OCI-LY1 (cell line): ENCODE data around the gene FMN1.

Experiments
- H2AFZ ChIP-seq: fragments of 200-600 bp; sonication (generic), shearing (Covaris generic); 2 replicates; pipeline ENCODE4 v1.6.0; 2014; ENCODE audit warnings: antibody characterized with exemption, mild to moderate bottlenecking, low read length
- H3F3A ChIP-seq: fragments of 200-600 bp; sonication (generic), shearing (Covaris generic); 2 replicates; pipeline ENCODE4 v1.6.0; 2014; ENCODE audit warnings: mild to moderate bottlenecking, antibody characterized with exemption, low read length, moderate library complexity; ENCODE audit not compliant: insufficient read depth
- H3K27ac ChIP-seq: fragments of 200-600 bp; sonication (generic); 2 replicates; pipeline ENCODE4 v1.5.1; 2014; ENCODE audit warnings: low read length, mixed run types, mild to moderate bottlenecking, low read depth; ENCODE audit not compliant: poor library complexity, severe bottlenecking
- H3K27me3 ChIP-seq: fragments of 200-600 bp; sonication (generic); 2 replicates; pipeline ENCODE4 v1.6.0; 2014; ENCODE audit warnings: antibody characterized with exemption, mild to moderate bottlenecking, low read length, moderate library complexity; ENCODE audit not compliant: insufficient read depth
- H3K36me3 ChIP-seq: fragments of 200-600 bp; sonication (generic); 2 replicates; pipeline ENCODE4 v1.6.1; 2014; ENCODE audit warnings: mild to moderate bottlenecking, antibody characterized with exemption, low read length, moderate library complexity, mixed read lengths; ENCODE audit not compliant: insufficient read depth
- H3K4me1 ChIP-seq: fragments of 200-600 bp; sonication (generic); 2 replicates; pipeline ENCODE4 v1.5.1; 2014; ENCODE audit warnings: mild to moderate bottlenecking, low read length, moderate library complexity; ENCODE audit not compliant: insufficient read depth, severe bottlenecking
- H3K4me2 ChIP-seq: fragments of 200-600 bp; sonication (generic), shearing (Covaris generic); 2 replicates; pipeline ENCODE4 v1.6.1; 2014; ENCODE audit warnings: low read length
- H3K4me3 ChIP-seq: fragments of 200-600 bp; sonication (generic); 2 replicates; pipeline ENCODE4 v1.5.1; 2014; ENCODE audit warnings: low read length, low read depth, mild to moderate bottlenecking, mixed read lengths; ENCODE audit not compliant: poor library complexity, severe bottlenecking
- H3K79me2 ChIP-seq: fragments of 200-600 bp; shearing (Covaris generic); 2 replicates; pipeline ENCODE4 v1.6.1; 2016; ENCODE audit warnings: mixed run types, low read length, mixed read lengths; ENCODE audit not compliant: insufficient read depth
- H3K9ac ChIP-seq: fragments of 200-600 bp; sonication (generic), shearing (Covaris generic); 2 replicates; pipeline ENCODE4 v1.6.1; 2014; ENCODE audit warnings: mild to moderate bottlenecking, low read length, mixed read lengths
- H3K9me2 ChIP-seq: fragments of 200-600 bp; sonication (generic), shearing (Covaris generic); 2 replicates; pipeline ENCODE4 v1.6.1; 2014; ENCODE audit warnings: low read depth, mild to moderate bottlenecking, low read length, mixed read lengths
- H3K9me3 ChIP-seq: fragments of 200-600 bp; shearing (Covaris generic); 2 replicates; pipeline ENCODE4 v1.6.1; 2014; ENCODE audit warnings: low read length, mixed read lengths
- H4K20me1 ChIP-seq: fragments of 200-600 bp; sonication (generic), shearing (Covaris generic); 2 replicates; pipeline ENCODE4 v1.6.0; 2016; ENCODE audit warnings: mild to moderate bottlenecking, low read length; ENCODE audit not compliant: insufficient read depth
- CTCF ChIP-seq: fragments of 200-600 bp; sonication (generic), shearing (Covaris generic); IDR thresholded peaks from 2 replicates; pipeline ENCODE4 v1.5.1; 2017; ENCODE audit warnings: mild to moderate bottlenecking, antibody characterized with exemption, low read length, moderate library complexity, mixed read lengths
- EZH2 ChIP-seq: fragments of 200-600 bp; sonication (generic), shearing (Covaris generic); IDR thresholded peaks from 2 replicates; pipeline ENCODE4 v1.8.0; 2017; ENCODE audit warnings: borderline replicate concordance, mixed run types, mild to moderate bottlenecking, antibody characterized with exemption, low read length, moderate library complexity, mixed read lengths

Gene FMN1

GRCh38 chr15:33014586-33014985, 179.9 kb downstream of the FMN1 start:
- no peaks in the 10 kb centered on the region for H3K9me3 ChIP-seq
- no peak overlapping the region for H3K9ac ChIP-seq
- H3F3A ChIP-seq: no peaks in the 10 kb centered on the region
- H3K79me2 ChIP-seq: no peaks in the 10 kb centered on the region
- no peaks in the 10 kb centered on the region for H3K36me3 ChIP-seq
- H3K27ac ChIP-seq: no peak overlapping the region
- TF ChIP-seq EZH2 (no peak), CTCF (no peak)
- H3K9me2 ChIP-seq: no peaks in the 10 kb centered on the region
- H3K4me2 ChIP-seq: no peak overlapping the region
- H3K27me3 ChIP-seq: no peaks in the 10 kb centered on the region
- no peak overlapping the region for H2AFZ ChIP-seq
- H3K4me1 ChIP-seq: no peaks in the 10 kb centered on the region
- H3K4me3 ChIP-seq: no peak overlapping the region
- H4K20me1 ChIP-seq: no peaks in the 10 kb centered on the region

- Histone ChIP-seq H3K9me2 (no peaks in the 10 kb centered on the region), H3K27me3 (no peaks in the 10 kb centered on the region), H3K4me2 (no peak overlapping the region), H3K9ac (no peak overlapping the region), H3K4me1 (no peaks in the 10 kb centered on the region), H4K20me1 (no peaks in the 10 kb centered on the region), H3K27ac (no peak overlapping the region), H3K4me3 (no peak overlapping the region), H3F3A (no peaks in the 10 kb centered on the region), H3K79me2 (no peaks in the 10 kb centered on the region), H2AFZ (no peak overlapping the region), H3K9me3 (no peaks in the 10 kb centered on the region), H3K36me3 (no peaks in the 10 kb centered on the region)
- TF ChIP-seq EZH2: no peak
- no peak for TF ChIP-seq CTCF
Observed at GRCh38 chr15:33013827-33014445, 180.6 kb downstream of the FMN1 start.

- Histone ChIP-seq H2AFZ (no peak overlapping the region), H4K20me1 (no peaks in the 10 kb centered on the region), H3K36me3 (no peaks in the 10 kb centered on the region), H3F3A (no peaks in the 10 kb centered on the region), H3K9me3 (no peaks in the 10 kb centered on the region), H3K27me3 (no peaks in the 10 kb centered on the region), H3K4me2 (no peak overlapping the region), H3K9me2 (no peaks in the 10 kb centered on the region), H3K79me2 (no peaks in the 10 kb centered on the region), H3K9ac (no peak overlapping the region), H3K4me1 (no peaks in the 10 kb centered on the region), H3K27ac (no peak overlapping the region), H3K4me3 (no peak overlapping the region)
- TF ChIP-seq CTCF (no peak), EZH2 (no peak)
Observed at GRCh38 chr15:33011976-33012375, 182.5 kb downstream of the FMN1 start.
